ENCODE data around the gene DTNB.

The DTNB gene

GRCh38 chr2:25379535-25379934, 293.8 kb downstream of the DTNB start:
- DNase-seq: no peak

GRCh38 chr2:25378731-25379490, 294.5 kb downstream of the DTNB start:
- no peak for DNase-seq

GRCh38 chr2:25377822-25378421, 295.5 kb downstream of the DTNB start:
- DNase-seq: no peak

GRCh38 chr2:25376750-25377621, 296.4 kb downstream of the DTNB start:
- peak; percentile 71 for DNase-seq

GRCh38 chr2:25375989-25376545, 297.3 kb downstream of the DTNB start:
- no peak for DNase-seq

GRCh38 chr2:25375371-25375988, 297.9 kb downstream of the DTNB start:
- DNase-seq: no peak

- no peak for DNase-seq
Observed at GRCh38 chr2:25374827-25375226, 298.6 kb downstream of the DTNB start.

GRCh38 chr2:25374411-25374810, 299.0 kb downstream of the DTNB start:
- no peak for DNase-seq

GRCh38 chr2:25373269-25373981, 300.0 kb downstream of the DTNB start:
- no peak for DNase-seq

GRCh38 chr2:25372405-25373268, 300.7 kb downstream of the DTNB start:
- no peak for DNase-seq

- DNase-seq: no peak
Observed at GRCh38 chr2:25371253-25372241, 301.8 kb downstream of the DTNB start.

- no peak for DNase-seq
Observed at GRCh38 chr2:25369876-25370275, 303.5 kb downstream of the DTNB start.

- no peak for DNase-seq
Observed at GRCh38 chr2:25369439-25369838, 303.9 kb downstream of the DTNB start.

- no peak for DNase-seq
Observed at GRCh38 chr2:25368660-25369059, 304.7 kb downstream of the DTNB start.

GRCh38 chr2:25367296-25367695, 306.1 kb downstream of the DTNB start:
- no peak for DNase-seq

GRCh38 chr2:25366629-25367028, 306.7 kb downstream of the DTNB start:
- DNase-seq: no peak

- no peak for DNase-seq
Observed at GRCh38 chr2:25365241-25365640, 308.1 kb downstream of the DTNB start.

- no peak for DNase-seq
Observed at GRCh38 chr2:25363733-25364132, 309.6 kb downstream of the DTNB start.

GRCh38 chr2:25362434-25363145, 310.8 kb downstream of the DTNB start:
- DNase-seq: no peak

Measured in HCEC 1CT (cell line).